ENCODE results near the gene NAV2.

Gene NAV2

DNA sequence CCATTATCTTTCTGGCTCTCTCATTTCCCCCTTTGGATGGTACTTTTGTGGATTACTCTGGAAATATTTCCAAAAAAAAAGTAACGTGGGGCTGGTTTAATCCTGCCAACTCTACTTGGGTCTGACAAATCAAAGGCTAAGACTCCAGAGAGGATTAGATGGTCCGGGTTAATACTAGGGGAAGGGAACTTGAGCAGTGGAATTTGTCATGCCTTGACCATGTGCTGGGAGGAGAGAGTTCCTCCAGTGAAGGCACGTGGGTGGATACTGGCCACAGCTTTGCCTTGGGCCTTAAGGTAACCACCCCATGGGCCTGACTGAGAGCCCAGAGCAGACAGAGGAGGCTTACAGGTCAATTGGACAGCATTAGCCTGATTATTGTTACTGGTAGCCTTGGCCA lies 120.3 kb downstream of the NAV2 start:
- DNase-seq (ENCODE audit: low read depth): no peak

DNA sequence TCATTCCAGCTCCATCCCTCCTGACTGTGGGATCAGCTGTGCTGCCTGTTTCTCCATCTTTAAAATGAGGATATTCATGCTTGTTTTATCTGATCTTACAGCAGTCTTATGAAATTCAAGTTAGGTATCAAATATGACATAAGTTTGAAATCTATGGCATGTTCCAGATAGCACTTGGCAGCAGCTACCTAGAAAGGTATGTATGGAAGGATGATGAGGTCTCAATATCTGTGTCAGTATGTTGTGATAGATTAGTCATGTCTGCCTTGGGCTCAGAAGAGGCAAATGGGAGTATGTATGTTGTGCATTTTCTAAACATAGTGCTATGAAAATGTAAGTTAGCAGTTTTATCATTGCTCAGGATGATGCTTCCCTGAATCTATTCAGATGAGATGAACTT lies 122.1 kb downstream of the NAV2 start:
- no peak for DNase-seq (ENCODE audit: low read depth)

DNA sequence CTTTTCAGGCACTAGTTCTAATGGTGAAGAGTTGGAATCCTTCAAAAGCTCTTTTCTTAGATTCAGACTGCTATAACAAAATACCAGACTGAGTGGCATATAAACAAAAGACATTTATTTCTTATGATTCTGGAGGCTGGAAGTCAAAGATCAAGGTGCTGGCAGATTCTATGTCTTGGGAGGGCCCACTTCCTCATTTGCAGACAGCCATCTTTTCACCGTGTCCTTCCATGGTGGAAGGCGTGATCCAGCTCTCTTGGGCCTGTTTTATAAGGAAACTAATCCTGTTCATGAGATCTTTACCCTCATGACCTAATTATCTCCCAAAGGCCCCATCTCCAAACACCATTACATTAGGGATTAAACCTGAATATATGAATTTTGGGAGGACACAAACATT lies 124.0 kb downstream of the NAV2 start:
- no peak for DNase-seq (ENCODE audit: low read depth)

DNA sequence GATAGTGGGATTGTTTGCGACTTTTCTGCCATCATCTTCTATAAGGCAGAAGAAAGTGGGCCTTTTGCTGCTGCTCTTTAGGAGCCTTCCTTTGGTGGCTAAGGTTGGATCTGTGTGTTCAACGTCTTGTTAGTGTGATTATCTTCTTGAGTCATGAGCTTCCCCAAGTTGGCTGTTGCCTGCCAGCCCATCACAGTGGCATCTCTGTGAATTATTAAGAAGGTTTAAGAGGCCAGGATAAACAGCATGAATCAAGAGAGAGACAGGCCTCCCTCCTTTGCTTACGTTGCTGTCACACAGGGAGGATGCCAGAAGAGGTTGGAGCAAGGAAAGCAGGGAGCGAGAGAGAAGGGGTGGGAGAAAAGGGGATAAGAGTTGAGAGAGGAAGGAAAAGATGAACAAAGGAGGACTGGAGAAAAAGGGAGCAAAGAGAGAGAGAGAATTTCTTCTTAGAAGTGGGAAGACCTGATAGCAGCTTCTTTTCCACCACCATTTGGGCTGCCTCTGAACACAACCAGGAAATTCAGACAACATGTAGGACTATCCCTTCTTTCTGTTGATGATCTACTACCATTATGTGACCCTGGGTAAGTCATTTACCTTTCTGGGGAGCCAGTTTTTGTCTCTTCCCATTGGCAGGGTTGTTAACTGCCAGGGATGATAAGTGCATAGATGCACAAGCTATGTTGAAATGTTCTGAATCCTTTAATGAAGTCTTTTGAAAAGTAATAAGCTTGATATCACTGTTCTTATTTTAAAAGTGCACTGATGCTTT lies 126.5 kb downstream of the NAV2 start:
- no peak for DNase-seq (ENCODE audit: low read depth)

DNA sequence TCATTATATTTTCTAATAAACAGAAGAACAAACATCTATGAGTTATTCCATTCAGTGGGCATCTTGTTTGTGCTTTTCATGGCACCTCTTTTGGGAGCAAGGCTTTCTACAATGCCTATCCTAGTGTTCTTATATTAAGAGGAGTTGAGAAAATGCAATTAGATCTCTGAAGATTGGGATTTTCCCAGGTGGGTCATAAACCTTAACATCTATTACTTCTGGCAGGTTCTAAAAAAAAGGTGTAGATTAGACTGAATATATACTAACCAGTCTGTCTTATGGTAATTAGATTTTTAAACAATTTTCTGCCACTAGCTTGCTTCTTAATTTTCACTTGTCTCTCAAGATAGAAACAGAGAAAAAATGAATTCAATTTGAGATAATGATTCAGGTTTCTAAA lies 128.3 kb downstream of the NAV2 start:
- no peak for DNase-seq (ENCODE audit: low read depth)

DNA sequence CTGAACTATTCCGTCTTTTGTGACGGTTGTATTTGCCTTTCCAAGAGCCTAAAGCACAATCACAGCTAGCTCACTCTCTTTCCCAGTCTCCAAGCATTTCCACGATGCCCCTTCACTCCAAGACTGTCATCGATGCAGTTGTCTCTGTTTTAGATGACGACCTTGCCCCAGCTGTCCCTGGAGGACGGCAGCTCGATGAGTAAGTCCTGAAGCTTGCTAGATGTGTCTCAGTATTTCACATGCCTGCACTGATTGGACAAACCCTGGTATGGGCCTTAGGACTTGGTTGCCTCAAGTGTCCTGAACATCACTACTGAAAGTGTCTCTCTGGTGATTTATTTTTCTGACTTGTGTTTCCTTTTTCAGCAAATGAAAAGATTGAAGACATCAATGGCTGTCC lies 129.9 kb downstream of the NAV2 start:
- DNase-seq (ENCODE audit: low read depth): no peak

DNA sequence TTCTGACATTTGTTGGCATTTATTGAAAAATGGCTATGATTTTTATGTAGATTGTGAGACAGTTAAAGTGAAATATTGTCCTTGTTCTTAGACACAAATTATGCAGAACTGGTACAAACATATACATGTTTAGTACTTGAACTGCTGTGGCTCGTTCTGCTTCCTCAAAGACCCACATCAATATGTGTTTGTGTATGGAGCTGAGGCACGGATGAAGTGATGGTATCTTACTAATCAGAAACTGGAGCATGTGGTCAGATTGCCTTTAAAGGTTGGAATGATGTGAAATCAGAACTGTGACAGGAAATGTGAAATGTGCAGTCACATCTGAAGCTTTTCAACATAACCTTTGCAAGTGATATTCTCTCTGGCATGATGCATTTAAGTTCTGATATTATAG lies 130.4 kb downstream of the NAV2 start:
- DNase-seq (ENCODE audit: low read depth): no peak

DNA sequence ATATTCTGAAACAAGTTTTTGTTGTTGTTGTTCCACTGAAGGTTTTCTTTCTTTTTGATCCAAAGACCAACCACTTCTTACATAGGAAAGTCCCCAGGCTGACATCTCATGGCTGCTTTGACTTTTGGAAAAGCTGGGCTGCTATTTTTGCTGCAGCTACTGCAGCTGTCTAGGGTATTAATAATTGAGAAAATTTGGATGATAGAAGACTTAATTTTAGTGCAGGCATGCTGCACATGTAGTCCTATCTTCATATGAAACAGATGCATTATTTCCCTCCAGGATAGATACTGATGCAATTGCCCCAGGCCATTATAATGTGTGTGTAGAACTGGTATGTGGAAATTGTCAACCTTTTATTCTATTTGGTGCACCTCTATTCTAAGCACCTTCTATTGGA lies 131.4 kb downstream of the NAV2 start:
- DNase-seq (ENCODE audit: low read depth): no peak

DNA sequence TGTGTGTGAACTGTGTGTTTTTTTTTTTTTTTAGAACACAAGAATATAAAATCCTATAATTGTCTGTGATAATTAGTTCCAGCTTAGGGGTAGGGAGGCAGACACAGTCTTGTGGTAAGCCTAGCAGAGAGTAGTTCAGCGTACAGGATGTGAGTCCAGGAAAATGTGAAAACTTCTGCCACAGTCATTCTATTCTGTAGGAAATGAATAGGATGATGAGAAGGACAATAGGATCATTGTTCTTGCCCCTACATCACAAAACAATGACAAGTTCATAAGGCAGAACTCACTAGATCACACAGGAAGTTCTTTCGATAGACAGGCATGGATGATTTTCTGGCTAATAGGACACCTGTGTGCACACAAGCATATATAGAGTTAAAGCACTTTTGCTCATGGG lies 132.2 kb downstream of the NAV2 start:
- DNase-seq (ENCODE audit: low read depth): no peak

DNA sequence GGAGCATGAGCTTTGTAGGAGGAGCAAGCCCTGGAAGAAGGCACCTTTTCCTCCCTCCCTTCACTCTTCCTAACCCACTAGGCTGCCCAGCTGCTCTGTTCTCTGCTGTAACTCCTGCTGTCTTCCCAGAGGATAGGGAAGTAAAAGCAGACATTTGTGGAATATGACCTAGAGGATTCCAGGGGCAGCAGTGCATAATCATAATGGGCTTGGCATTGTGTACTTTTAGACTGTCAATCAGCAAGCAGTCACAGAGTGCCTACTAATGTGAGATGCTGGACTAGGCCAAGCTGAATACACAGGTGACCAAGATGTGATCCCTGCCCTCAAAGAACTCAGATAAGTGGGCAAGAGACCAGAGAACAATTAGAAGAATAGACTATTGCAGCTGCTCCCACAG lies 133.0 kb downstream of the NAV2 start:
- DNase-seq (ENCODE audit: low read depth): no peak

DNA sequence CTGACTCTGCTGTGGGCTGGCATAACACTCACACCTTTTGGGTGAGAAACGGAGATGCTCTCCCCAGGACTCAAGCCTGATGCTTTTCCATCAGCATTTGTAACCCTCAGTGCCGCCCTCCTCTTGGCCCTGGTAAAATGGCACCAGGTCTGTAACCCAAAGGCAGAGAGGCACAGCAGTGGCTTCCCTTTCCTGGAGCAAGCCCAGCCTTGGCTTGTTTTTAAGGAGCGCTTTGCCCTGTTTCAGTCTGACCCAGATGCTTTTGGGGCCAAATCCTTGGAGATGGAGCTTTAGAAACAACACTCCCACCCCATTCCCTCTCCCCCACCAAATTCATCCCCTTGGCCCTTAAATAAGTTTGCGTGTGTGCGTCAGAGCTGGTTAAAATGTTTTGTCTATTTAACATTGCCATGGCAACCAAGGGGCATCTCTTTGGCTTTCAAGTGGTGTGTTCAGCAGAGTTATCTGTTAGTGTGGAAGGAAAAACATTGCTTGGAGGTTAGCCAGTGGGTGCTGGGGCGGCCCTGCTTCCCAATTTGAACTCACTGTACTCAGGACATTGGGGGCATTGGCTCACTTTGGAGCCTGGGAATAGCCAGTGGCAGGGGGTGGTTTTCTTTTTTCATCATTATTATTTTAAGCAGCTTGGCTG lies 134.1 kb downstream of the NAV2 start:
- no peak for DNase-seq (ENCODE audit: low read depth)

DNA sequence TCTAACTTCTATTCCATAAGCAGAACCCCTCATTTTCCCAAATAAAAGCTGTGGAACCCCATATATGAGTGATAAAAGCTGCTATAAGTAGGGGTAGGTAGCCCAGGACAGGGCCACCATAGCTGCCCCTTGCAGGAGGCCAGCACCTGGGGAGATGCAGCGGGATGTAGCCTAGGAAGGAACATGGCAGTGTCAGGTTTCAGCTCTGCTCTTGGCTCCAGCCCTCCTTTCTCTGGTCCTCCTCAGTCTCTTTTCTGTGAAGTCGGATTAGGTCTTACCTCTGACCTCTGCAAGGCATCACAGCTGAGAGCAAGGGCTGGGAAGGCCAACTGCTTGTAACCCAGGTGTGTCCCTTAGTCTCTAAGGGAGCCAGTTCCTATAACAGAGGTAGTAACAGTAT lies 135.6 kb downstream of the NAV2 start:
- DNase-seq (ENCODE audit: low read depth): no peak

DNA sequence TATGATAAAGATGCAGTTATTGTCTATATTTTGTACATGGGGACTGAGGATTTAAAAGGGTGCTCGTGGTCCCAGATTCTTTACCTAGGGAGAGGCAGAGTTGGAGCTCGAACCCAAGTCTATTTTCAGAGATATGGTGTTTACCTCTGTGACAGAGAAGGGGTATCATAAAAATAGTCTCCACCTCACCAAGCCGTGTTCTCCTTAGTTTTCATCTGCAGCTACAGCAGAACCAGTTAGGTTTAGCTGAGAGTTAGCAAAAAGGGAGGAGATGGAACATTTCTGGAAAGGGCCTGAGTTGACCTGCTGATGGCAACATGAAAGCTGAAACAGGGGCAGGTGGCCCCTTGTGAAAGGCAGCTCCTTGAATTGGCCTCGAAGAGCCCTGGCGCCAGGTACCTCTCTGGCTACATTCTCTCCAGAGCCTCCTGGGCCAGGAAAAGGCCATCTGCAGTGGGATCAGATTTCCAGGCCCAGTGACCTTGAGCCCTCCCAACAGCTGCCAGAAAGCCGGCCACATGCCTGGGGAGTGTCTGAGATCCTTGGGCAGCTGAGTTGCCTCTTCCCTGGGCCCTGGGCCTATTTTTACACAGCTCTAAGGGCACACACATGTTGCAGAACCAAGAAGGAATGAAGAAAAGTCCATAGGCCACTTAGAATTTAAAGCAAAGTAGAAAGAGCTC lies 136.6 kb downstream of the NAV2 start:
- no peak for DNase-seq (ENCODE audit: low read depth)

DNA sequence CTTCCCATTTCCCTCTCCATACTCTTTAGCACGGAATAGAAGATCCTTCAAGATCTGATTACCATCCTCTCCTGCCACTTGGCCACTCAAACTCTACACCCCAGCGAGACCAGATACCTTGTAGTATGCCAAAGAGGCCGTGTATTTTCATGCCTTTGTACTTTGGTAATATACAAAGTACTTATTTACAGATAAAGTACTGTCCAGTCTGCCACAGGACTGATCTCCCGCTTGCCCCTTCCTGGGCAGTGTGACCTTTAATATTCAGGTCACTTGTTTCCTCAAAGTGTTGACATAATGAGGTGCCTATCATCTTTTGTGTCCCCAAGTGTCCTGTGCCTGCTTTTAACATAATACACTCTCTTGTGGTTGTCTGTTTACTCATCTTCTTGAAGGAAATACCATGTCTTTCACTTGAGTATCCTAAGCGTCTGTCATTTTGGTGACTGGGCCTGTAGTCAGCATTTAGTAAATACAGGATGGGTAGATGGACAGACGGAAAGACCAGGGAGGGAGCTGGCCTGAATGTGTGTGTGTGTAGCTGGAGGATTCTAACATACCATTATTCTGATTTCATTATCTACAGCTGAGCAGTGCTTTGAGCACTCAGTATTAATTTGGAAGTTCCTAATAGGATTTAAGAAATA lies 137.4 kb downstream of the NAV2 start:
- DNase-seq (ENCODE audit: low read depth): no peak

DNA sequence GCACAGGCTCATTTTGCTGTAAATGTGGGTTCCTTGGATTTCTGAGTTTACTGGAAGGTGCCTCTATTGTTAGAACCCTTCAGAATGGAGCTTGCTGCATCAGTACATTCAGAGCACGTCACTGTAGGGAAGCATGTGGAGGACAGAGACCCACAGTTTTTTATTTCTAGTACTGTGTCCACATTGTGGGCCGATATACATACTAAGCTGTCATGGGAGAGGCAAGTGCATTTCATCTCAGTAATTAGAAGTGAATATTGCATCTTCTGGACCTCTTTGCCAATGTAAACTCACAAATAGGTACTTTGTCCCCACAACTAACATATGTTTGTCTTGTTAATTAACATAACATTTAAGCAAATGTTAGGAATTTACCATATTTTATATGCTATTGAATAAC lies 139.7 kb downstream of the NAV2 start:
- DNase-seq (ENCODE audit: low read depth): no peak

DNA sequence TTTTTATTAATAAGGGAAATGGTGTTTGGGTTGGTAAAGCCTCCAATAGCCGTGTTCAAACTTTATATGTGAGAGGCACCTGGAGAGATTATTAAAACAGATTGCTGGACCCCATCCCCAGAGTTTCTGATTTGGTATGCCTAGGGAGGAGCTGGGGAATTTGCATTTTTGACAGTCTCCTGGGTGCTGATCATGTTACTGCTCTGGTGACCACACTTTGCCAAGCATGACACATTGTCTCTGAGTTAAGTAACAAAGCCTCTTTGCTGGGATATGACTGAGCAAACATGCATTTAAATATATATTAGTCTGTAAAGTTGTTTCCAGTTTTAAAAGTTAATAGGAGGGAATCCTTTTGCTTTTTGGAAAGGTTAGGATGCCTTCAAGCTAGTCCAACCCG lies 140.4 kb downstream of the NAV2 start:
- no peak for DNase-seq (ENCODE audit: low read depth)

DNA sequence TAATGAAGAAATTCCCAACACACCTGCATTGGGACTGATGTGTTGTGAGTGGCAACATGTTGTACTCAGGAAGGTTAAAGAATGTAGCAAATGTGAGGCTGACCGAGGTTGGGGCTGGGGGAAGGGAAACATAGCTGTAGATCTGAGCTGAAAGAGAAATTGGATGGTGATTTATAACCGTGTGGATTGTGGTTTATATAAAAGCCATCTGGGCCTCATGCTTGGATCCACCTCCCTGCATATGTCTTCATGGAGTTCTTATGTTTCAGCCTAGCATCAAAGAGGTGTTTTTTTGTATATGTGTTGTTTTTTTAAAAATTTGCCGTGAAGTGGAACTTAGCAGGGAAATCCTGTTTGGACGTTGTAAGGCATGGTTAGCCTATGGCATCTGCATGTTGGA lies 141.3 kb downstream of the NAV2 start:
- DNase-seq (ENCODE audit: low read depth): no peak

DNA sequence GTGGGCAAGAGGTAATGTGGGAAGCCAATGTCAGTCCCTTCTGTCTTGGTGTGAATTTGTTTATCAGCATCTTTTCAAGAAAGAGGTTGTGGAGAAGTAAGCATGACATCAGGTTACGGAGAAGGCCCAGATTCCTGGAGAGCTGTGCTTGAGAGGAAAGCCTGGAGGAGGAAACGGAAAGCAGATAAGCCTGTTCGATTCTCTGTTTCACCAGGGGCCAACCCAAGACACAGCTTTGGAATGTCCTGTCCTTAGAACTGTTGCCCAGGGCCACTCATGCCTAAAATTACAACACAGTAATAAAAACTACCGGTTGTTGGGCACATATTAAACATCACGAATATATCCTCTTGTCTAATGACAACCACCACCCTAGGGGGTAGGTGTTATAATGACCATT lies 148.5 kb downstream of the NAV2 start:
- DNase-seq (ENCODE audit: low read depth): no peak

DNA sequence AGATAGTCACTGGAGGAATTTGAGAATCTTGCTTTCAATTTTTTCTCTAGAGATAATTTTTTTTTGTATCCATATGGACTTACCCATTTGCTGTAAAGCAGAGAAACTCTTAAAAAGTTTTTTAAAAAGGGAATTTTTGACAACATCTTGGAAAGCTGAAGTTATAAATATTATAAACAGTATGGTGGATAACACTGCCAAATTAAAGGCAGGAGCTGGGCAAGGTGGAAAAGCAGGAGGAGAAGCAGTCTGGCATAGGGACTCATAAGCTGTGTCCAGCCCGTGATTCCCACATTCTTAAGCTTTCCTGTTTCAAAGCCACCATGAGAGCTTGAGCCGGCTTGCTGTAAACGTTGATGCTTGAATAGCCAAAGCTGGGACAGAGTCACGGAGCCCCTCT lies 149.5 kb downstream of the NAV2 start:
- DNase-seq (ENCODE audit: low read depth): no peak

DNA sequence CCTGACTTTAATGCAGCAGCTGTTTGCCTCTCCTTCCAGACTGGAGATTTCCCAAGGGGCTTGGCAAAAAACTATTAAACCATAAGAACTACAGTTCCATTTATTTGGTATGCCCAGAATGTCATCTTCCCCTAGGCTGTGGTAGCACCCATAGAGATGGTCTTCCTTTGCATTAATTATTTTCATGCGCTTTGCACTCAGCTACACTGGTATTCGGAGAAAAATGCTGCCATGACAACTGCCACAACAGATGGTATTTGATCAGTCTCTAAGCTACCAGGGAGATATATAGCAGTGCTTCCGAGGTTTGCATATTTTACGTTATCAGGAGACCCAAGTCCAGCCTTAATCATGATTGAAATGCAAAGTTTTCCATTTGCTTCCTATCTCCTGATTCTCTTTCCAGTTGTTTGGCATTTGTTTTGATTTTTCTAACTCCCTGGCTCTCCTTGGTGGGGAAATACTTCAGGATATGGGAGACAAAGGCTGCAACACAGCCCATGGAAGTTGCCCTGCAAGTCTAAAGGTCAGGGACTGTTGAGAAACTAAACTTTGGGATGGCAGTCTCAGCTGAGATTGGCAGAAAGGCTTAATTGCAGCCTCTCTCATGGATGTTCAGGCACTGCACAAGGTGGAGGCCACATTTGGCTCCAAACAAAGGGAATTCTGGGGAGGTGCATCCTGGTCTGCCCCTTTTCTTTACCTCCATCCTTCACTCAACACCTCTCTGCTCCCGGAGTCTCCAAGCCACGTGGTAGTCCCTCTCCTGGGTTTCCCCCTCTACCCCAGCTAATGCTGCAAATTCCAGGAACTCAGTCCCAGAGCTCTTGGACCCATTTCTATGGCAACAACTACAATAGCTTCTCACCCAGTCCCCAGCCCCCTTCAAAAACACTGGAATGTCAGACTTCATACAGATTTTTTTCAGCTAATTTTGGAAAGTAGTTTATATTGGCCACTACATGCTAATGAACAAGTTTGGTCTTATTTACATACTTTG lies 151.8 kb downstream of the NAV2 start:
- DNase-seq (ENCODE audit: low read depth): no peak

DNA sequence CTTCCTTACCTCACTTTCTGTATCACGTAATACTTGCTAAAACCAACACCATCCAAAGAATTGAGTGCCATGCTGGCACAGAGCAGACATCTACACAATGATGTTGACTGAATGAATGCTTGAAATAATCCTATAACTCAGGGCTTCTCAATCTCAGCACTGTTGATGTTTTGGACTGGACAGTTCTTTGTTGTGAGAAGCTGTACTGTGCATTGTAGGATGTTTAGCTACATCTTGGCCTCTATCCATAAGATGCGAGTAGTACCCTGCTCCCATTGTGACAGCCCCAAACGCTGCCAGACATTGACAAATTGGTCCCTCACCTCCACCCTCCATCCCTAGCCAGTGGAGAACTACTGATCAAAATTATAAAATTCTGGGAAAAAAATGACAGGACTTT lies 153.4 kb downstream of the NAV2 start:
- no peak for DNase-seq (ENCODE audit: low read depth)

DNA sequence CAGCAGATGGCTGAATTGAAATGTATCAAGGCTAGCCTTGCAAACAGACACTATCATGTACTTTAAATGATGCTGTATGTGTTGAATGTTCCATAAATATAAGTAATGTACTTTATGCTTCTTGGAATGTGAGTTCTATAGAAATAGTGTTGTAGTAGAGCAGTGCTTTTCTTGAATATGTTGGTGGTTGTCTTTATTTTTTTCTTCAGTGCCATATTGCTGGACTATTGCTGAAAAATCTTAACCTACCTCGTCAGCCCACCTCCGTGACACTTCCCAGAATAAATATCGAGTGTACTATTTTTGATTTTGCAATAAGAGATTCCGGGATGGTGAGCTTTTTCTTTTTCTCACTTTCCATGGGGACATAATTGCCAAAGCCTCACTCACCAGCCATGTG lies 153.9 kb downstream of the NAV2 start:
- no peak for DNase-seq (ENCODE audit: low read depth)
